NCI-H2227 (cell line): ENCODE results near the gene NCDN.
A peak's percentile ranks its signal among the peaks of the same experiment; 100 is the strongest.
"Not testable (repeated sequence)": the region's sequence is repeated elsewhere in the genome, so short reads cannot be mapped to it uniquely, and the experiment has no call there.

Experiments used
- DNase-seq: peaks from one replicate; lab custom pipeline; 2025; ENCODE audit not compliant: unreplicated experiment; lab: John Stamatoyannopoulos, UW

The NCDN gene

GRCh38 chr1:35568975-35569395 is 11.4 kb downstream of the NCDN start:
- DNase-seq = peak; percentile 79

- no peak for DNase-seq
Observed at GRCh38 chr1:35569936-35570335, 12.3 kb downstream of the NCDN start.

- DNase-seq = no peak
Observed at GRCh38 chr1:35570589-35571137, 13.1 kb downstream of the NCDN start.

- DNase-seq = no peak
Observed at GRCh38 chr1:35571263-35571662, 13.7 kb downstream of the NCDN start.

GRCh38 chr1:35572296-35572695 is 14.7 kb downstream of the NCDN start:
- no peak for DNase-seq

GRCh38 chr1:35573198-35574124 is 15.9 kb downstream of the NCDN start, which contains the start of gene TFAP2E:
Gene TFAP2E (plus strand): TSS chr1:35573314. CDS start chr1:35573578, 264 bp downstream.
- DNase-seq = peak; percentile 80

GRCh38 chr1:35574125-35574654 is 16.6 kb downstream of the NCDN start:
- DNase-seq = no peak

GRCh38 chr1:35574655-35575415 is 17.2 kb downstream of the NCDN start:
- no peak for DNase-seq

- DNase-seq = no peak
Observed at GRCh38 chr1:35575416-35575958, 17.9 kb downstream of the NCDN start.

GRCh38 chr1:35576061-35576765 is 18.6 kb downstream of the NCDN start:
- no peak for DNase-seq

- DNase-seq = not testable (repeated sequence)
Observed at GRCh38 chr1:35576766-35577070, 19.1 kb downstream of the NCDN start.

- DNase-seq = no peak
Observed at GRCh38 chr1:35577071-35577998, 19.7 kb downstream of the NCDN start.

GRCh38 chr1:35580949-35581388 is 23.4 kb downstream of the NCDN start:
- no peak for DNase-seq

- DNase-seq = not testable (repeated sequence)
Observed at GRCh38 chr1:35581621-35582020, 24.0 kb downstream of the NCDN start.

GRCh38 chr1:35585281-35585680 is 27.7 kb downstream of the NCDN start:
- no peak for DNase-seq

- DNase-seq = not testable (repeated sequence)
Observed at GRCh38 chr1:35585805-35586204, 28.2 kb downstream of the NCDN start.

GRCh38 chr1:35586808-35587207 is 29.2 kb downstream of the NCDN start:
- no peak for DNase-seq

GRCh38 chr1:35587736-35588135 is 30.1 kb downstream of the NCDN start:
- DNase-seq = no peak

- no peak for DNase-seq
Observed at GRCh38 chr1:35588197-35588910, 30.8 kb downstream of the NCDN start.
